HepG2 (cell line): Measurements from ENCODE around the gene NARS2. TPM values are rescaled to one million over a fixed set of nuclear protein-coding genes. Genes with fewer than 3 reads are reported as not detected.
A peak's percentile ranks its signal among the peaks of the same experiment; 100 is the strongest.

ENCODE experiments used
- ARNT2 ChIP-seq: sonication (generic); formaldehyde crosslinking; IDR thresholded peaks from 2 replicates; pipeline ENCODE4 v1.8.0; 2022; ENCODE audit warnings: mild to moderate bottlenecking, low read depth, missing genetic modification reagents, moderate library complexity
- ASH2L ChIP-seq: fragments of 300-600, 200-600 bp; sonication (generic); IDR thresholded peaks from 2 replicates; pipeline ENCODE4 v1.7.0; 2017; ENCODE audit warnings: low read depth, mild to moderate bottlenecking, moderate library complexity, mixed read lengths, low read length; ENCODE audit not compliant: insufficient read length
- FOXM1 ChIP-seq: sonication (generic); formaldehyde crosslinking; IDR thresholded peaks from 2 replicates; pipeline ENCODE4 v1.5.0; 2020; ENCODE audit warnings: missing genetic modification reagents
- IRX3 ChIP-seq: sonication (generic); formaldehyde crosslinking; IDR thresholded peaks from 2 replicates; pipeline ENCODE4 v1.8.1; 2023; ENCODE audit warnings: mild to moderate bottlenecking, low read depth, missing genetic modification reagents, borderline replicate concordance
- KAT2B ChIP-seq: fragments of 150-350 bp; IDR thresholded peaks from 2 replicates; pipeline ENCODE4 v1.6.1; 2014; ENCODE audit warnings: low read depth, low read length, borderline replicate concordance
- KDM1A ChIP-seq: IDR thresholded peaks from 2 replicates; pipeline ENCODE4 v1.6.1; 2016; ENCODE audit warnings: missing compliant biosample characterization
- KLF6 ChIP-seq: IDR thresholded peaks from 2 replicates; pipeline ENCODE4 v1.8.0; 2016; ENCODE audit warnings: missing biosample characterization, missing genetic modification reagents
- MBNL3 ChIP-seq: fragments of 250-450 bp; sonication (Bioruptor Pico); conservative IDR thresholded peaks from 2 replicates; pipeline ENCODE4 v1.8.0; 2022; ENCODE audit warnings: mild to moderate bottlenecking, inconsistent platforms
- MTA1 ChIP-seq: sonication (generic); formaldehyde crosslinking; IDR thresholded peaks from 2 replicates; pipeline ENCODE4 v1.4.0; 2020; ENCODE audit warnings: missing genetic modification reagents, mild to moderate bottlenecking, borderline replicate concordance
- MTF1 ChIP-seq: sonication (generic); formaldehyde crosslinking; IDR thresholded peaks from 2 replicates; pipeline ENCODE4 v1.5.0; 2020; ENCODE audit warnings: missing genetic modification reagents
- MYC ChIP-seq: sonication (generic); formaldehyde crosslinking; IDR thresholded peaks from 2 replicates; pipeline ENCODE4 v1.9.0; 2021; ENCODE audit warnings: missing genetic modification reagents, borderline replicate concordance
- PAF1 ChIP-seq: IDR thresholded peaks from 2 replicates; pipeline ENCODE4 v1.6.1; 2016; ENCODE audit warnings: missing genetic modification reagents, missing compliant biosample characterization
- SIX4 ChIP-seq: sonication (generic); formaldehyde crosslinking; IDR thresholded peaks from 2 replicates; pipeline ENCODE4 v1.4.0; 2020; ENCODE audit warnings: missing genetic modification reagents
- SRSF1 ChIP-seq: fragments of 200-400 bp; formaldehyde crosslinking; optimal IDR thresholded peaks from 2 replicates; pipeline ENCODE3; 2017; ENCODE audit warnings: mild to moderate bottlenecking, low read depth, low read length, moderate library complexity
- ZC3H13 ChIP-seq: sonication (generic); formaldehyde crosslinking; IDR thresholded peaks from 2 replicates; pipeline ENCODE4 v1.8.1; 2023; ENCODE audit warnings: mild to moderate bottlenecking, missing genetic modification reagents, moderate library complexity
- ZFP90 ChIP-seq: sonication (generic); formaldehyde crosslinking; IDR thresholded peaks from 2 replicates; pipeline ENCODE4 v1.8.0; 2022; ENCODE audit warnings: missing genetic modification reagents, mild to moderate bottlenecking, inconsistent platforms, borderline replicate concordance
- ZNF256 ChIP-seq: sonication (generic); formaldehyde crosslinking; conservative IDR thresholded peaks from 2 replicates; pipeline ENCODE4 v1.4.0; 2020; ENCODE audit warnings: missing genetic modification reagents
- ZNF660 ChIP-seq: sonication (generic); formaldehyde crosslinking; IDR thresholded peaks from 2 replicates; pipeline ENCODE4 v1.5.1; 2020; ENCODE audit warnings: mild to moderate bottlenecking, low read depth, missing genetic modification reagents, borderline replicate concordance
- ZNF746 ChIP-seq: sonication (generic); formaldehyde crosslinking; IDR thresholded peaks from 2 replicates; pipeline ENCODE4 v1.8.0; 2022; ENCODE audit warnings: mild to moderate bottlenecking, missing genetic modification reagents
- ZNF788 ChIP-seq: sonication (generic); formaldehyde crosslinking; IDR thresholded peaks from 2 replicates; pipeline ENCODE4 v1.5.0; 2020; ENCODE audit warnings: mild to moderate bottlenecking, missing genetic modification reagents, borderline replicate concordance
- ZNF878 ChIP-seq: sonication (generic); formaldehyde crosslinking; IDR thresholded peaks from 2 replicates; pipeline ENCODE4 v1.8.1; 2023; ENCODE audit warnings: mild to moderate bottlenecking, missing genetic modification reagents, moderate library complexity
- polyA plus RNA-seq, 8 experiments: library from polyadenylated mRNA; depleted of rRNA in 3 of 8; stranded (reverse) in 7 of 8; unstranded in 1 of 8; fragments of >200 nt; fragmentation: Illumina TruSeq in 4 of 8; extraction: Trizol in 4 of 8; gene quantifications; 2 replicates each; pipeline versions ENCODE4 v1.2.1 to v1.2.3, GENCODE V29; 2011 to 2016; ENCODE audit warnings: low read depth in 4 of 8, missing spikeins in 1 of 8, mixed read lengths in 1 of 8; ENCODE audit not compliant: insufficient read depth in 1 of 8
- total RNA-seq, 5 experiments: library from RNA; depleted of rRNA; stranded (reverse); fragments of >200 nt; fragmentation: Illumina TruSeq; extraction: Trizol; gene quantifications; 2 replicates each; pipeline ENCODE4 v1.2.3, GENCODE V29; 2016; ENCODE audit warnings: low read depth in 1 of 5
- TF ChIP-seq, protein P1 (sequence below): sonication (generic); formaldehyde crosslinking; IDR thresholded peaks from 2 replicates; pipeline ENCODE4 v1.5.1; 2020; ENCODE audit warnings: mild to moderate bottlenecking, missing genetic modification reagents
- TF ChIP-seq, protein P2 (sequence below): sonication (generic); formaldehyde crosslinking; IDR thresholded peaks from 2 replicates; pipeline ENCODE4 v1.5.1; 2020; ENCODE audit warnings: mild to moderate bottlenecking, missing genetic modification reagents, moderate library complexity
- TF ChIP-seq, protein P3 (sequence below): sonication (generic); formaldehyde crosslinking; IDR thresholded peaks from 2 replicates; pipeline ENCODE4 v1.9.0; 2021; ENCODE audit warnings: missing genetic modification reagents, borderline replicate concordance

NARS2 gene
- total and polyA plus RNA-seq, 2 of the 13 experiments (the other 11 are each of a cell fraction or from before 2014, with no cell fraction given): 45.9 to 65.0 TPM

DNA sequence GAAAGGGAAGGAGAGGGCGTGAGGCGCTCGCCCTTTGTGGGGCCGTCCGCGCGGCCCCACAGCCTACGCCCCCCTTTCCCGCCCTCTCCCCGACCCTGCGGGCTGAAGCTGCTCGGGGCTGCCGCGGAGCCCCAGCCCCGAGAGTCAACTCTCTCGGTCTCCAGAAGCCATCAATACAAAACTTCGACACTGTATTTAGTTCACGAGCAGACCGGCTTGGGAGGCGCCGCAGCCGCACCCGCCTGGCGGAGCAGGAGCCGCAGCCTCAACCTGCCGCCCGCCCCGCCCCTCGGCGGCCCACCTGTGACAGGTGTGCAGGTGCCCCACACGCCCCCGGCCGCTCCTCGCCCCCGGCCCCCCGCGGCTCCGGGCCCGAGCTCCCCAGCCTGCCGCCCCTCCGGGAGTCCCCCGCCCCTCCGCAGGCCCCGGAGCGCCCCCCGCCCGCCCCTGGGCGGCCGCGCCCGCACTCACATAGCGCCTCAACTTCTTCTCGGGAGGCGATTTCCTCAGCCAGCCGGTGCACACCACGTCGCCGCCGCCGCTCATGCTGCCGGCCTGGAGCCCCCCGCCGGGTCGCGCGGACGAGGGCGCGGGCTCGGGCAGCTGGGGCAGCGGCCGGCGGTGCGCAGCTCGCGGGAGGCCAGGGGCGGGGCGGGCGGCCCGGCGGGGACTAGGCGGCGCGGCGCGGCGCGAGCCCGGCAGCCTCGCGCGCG lies 157.3 kb downstream of the NARS2 start, which contains the start of gene GAB2 (continued):
- TF ChIP-seq, protein P1, sequence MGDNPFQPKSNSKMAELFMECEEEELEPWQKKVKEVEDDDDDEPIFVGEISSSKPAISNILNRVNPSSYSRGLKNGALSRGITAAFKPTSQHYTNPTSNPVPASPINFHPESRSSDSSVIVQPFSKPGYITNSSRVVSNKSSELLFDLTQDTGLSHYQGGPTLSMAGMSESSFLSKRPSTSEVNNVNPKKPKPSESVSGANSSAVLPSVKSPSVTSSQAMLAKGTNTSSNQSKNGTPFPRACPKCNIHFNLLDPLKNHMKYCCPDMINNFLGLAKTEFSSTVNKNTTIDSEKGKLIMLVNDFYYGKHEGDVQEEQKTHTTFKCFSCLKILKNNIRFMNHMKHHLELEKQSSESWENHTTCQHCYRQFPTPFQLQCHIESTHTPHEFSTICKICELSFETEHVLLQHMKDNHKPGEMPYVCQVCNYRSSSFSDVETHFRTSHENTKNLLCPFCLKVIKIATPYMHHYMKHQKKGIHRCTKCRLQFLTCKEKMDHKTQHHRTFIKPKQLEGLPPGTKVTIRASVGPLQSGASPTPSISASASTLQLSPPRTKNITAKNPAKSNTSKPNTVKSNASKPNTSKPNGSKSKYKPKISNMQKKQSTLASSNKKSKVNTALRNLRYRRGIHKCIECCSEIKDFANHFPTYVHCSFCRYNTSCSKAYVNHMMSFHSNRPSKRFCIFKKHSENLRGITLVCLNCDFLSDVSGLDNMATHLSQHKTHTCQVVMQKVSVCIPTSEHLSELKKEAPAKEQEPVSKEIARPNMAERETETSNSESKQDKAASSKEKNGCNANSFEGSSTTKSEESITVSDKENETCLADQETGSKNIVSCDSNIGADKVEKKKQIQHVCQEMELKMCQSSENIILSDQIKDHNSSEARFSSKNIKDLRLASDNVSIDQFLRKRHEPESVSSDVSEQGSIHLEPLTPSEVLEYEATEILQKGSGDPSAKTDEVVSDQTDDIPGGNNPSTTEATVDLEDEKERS: no peak
- TF ChIP-seq, protein P2, sequence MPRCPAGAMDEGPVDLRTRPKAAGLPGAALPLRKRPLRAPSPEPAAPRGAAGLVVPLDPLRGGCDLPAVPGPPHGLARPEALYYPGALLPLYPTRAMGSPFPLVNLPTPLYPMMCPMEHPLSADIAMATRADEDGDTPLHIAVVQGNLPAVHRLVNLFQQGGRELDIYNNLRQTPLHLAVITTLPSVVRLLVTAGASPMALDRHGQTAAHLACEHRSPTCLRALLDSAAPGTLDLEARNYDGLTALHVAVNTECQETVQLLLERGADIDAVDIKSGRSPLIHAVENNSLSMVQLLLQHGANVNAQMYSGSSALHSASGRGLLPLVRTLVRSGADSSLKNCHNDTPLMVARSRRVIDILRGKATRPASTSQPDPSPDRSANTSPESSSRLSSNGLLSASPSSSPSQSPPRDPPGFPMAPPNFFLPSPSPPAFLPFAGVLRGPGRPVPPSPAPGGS (CRISPR knock-in tag): no peak
- TF ChIP-seq KAT2B: no peak
- peak; percentile 3; the same call in 1 of the 2 replicates for TF ChIP-seq ARNT2 (CRISPR knock-in tag)
- no peak for TF ChIP-seq MTF1 (CRISPR knock-in tag)
- peak; percentile 39; the same call in 1 of the 2 replicates for TF ChIP-seq ZC3H13
- TF ChIP-seq MYC: no peak
- TF ChIP-seq ZNF746: 0 out of 2 replicates have a peak, but pooled peaks have one; percentile 1
- TF ChIP-seq MTA1 (CRISPR knock-in tag): no peak
- TF ChIP-seq ASH2L: no peak
- TF ChIP-seq PAF1 (CRISPR knock-in tag): no peak
- 0 out of 2 replicates have a peak, but pooled peaks have one; percentile 7 for TF ChIP-seq KLF6 (CRISPR knock-in tag)
- no peak for TF ChIP-seq ZNF788 (CRISPR knock-in tag)
- no peak for TF ChIP-seq KDM1A
- no peak for TF ChIP-seq IRX3 (CRISPR knock-in tag)
- TF ChIP-seq FOXM1 (CRISPR knock-in tag): no peak
- no peak for TF ChIP-seq SIX4
- no peak for TF ChIP-seq ZNF660 (CRISPR knock-in tag)
- TF ChIP-seq ZNF256: no peak
- TF ChIP-seq SRSF1: peak; percentile 9
- no peak for TF ChIP-seq ZFP90
- TF ChIP-seq, protein P3, sequence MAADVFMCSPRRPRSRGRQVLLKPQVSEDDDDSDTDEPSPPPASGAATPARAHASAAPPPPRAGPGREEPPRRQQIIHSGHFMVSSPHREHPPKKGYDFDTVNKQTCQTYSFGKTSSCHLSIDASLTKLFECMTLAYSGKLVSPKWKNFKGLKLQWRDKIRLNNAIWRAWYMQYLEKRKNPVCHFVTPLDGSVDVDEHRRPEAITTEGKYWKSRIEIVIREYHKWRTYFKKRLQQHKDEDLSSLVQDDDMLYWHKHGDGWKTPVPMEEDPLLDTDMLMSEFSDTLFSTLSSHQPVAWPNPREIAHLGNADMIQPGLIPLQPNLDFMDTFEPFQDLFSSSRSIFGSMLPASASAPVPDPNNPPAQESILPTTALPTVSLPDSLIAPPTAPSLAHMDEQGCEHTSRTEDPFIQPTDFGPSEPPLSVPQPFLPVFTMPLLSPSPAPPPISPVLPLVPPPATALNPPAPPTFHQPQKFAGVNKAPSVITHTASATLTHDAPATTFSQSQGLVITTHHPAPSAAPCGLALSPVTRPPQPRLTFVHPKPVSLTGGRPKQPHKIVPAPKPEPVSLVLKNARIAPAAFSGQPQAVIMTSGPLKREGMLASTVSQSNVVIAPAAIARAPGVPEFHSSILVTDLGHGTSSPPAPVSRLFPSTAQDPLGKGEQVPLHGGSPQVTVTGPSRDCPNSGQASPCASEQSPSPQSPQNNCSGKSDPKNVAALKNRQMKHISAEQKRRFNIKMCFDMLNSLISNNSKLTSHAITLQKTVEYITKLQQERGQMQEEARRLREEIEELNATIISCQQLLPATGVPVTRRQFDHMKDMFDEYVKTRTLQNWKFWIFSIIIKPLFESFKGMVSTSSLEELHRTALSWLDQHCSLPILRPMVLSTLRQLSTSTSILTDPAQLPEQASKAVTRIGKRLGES (CRISPR knock-in tag): no peak
- TF ChIP-seq ZNF878 (CRISPR knock-in tag): no peak
- TF ChIP-seq MBNL3 (CRISPR knock-in tag): no peak
